IMR-90 (cell line): ENCODE results near the gene STK17B. TPM values are rescaled to one million over a fixed set of nuclear protein-coding genes. Genes with fewer than 3 reads are reported as not detected.

ENCODE experiments used
- polyA plus RNA-seq, 3 experiments: library from polyadenylated mRNA; depleted of rRNA; stranded (reverse); fragments of >200 nt; gene quantifications; 2 replicates each; pipeline ENCODE4 v1.2.3, GENCODE V29; 2012; ENCODE audit warnings: low replicate concordance in 1 of 3
- total RNA-seq: library from RNA; depleted of rRNA; stranded (reverse); fragments of >200 nt; gene quantifications from 2 replicates; pipeline ENCODE4 v1.2.3, GENCODE V29; 2012; rRNA removed

The STK17B gene
- total and polyA plus RNA-seq, 2 of the 4 experiments (the other 2 are of a cell fraction), result 7.5 to 48.9 TPM

Other genes with a start within 250 kb of the STK17B start
- 0.28 and 0.36 TPM in 2 replicates for gene DNAH7, start 102.7 kb downstream of the STK17B start, total RNA-seq
- gene DNAH7, start 102.7 kb downstream of the STK17B start, polyA plus RNA-seq (2012; rRNA removed), result 0.16 and 0.22 TPM in 2 replicates